ENCODE data around the gene PLK2.

- TF ChIP-seq CTCF (IDR thresholded peaks at IDR 0.05) (no peak), POLR2AphosphoS5 (IDR thresholded peaks at IDR 0.05) (no peak), POLR2A (IDR thresholded peaks at IDR 0.05) (no peak)
These were observed 38.0 kb upstream of the PLK2 start for GRCh38 chr5:58497921-58498320.
